ENCODE results near the gene ZP3. TPM values are rescaled to one million over a fixed set of nuclear protein-coding genes. Genes with fewer than 3 reads are reported as not detected.

ZP3 gene
- polyA plus RNA-seq, 3 donors = 4.3 to 12.1 (median 10.4) TPM

GRCh38 chr7:76395965-76396726, 28.6 kb upstream of the ZP3 start:
- Histone ChIP-seq H3K79me2 (ENCODE audit: insufficient read depth, low read length) (no peaks in the 10 kb centered on the region), H3K9ac (ENCODE audit: insufficient read depth, low read length, poor library complexity, severe bottlenecking) (no peak overlapping the region), H4K20me1 (ENCODE audit: insufficient read depth, low read length) (no peaks in the 10 kb centered on the region), H3K9me3 (replicated peaks in 1 of 2; ENCODE audit: control insufficient read depth in 1 of 2, insufficient read depth in 1 of 2, low read length in 2 of 2) (no peaks in the 10 kb centered on the region), H3K27ac (ENCODE audit: low read depth in 1 of 2, low read length in 2 of 2) (no peak overlapping the region), H3K4me2 (replicated peaks; ENCODE audit: extremely low read depth, low read length, poor library complexity, severe bottlenecking) (no peak overlapping the region), H3K36me3 (replicated peaks in 1 of 2; ENCODE audit: control insufficient read depth in 1 of 2, insufficient read depth in 2 of 2, low read length in 2 of 2) (no peaks in the 10 kb centered on the region), H3K27me3 (ENCODE audit: control insufficient read depth in 2 of 2, insufficient read depth in 2 of 2, low read length in 2 of 2) (no peaks in the 10 kb centered on the region), H3K4me3 (replicated peaks in 1 of 3; ENCODE audit: low read depth in 2 of 3, low read length in 3 of 3) (no peak overlapping the region), H2AFZ (ENCODE audit: insufficient read depth, low read depth, low read length, poor library complexity, severe bottlenecking) (no peak overlapping the region), H3K4me1 (ENCODE audit: control insufficient read depth in 1 of 2, insufficient read depth in 2 of 2, low read length in 2 of 2) (peaks cover 48 to 56% of the 10 kb centered on the region in 2 donors)
- intact Hi-C loops (cut with micrococcal nuclease) = loop anchor here in 1 of 2 donors (5.0 kb wide), 1 partner anchor 39 kb away; the partner anchor contains the start of gene YWHAG
- H3K4me1 Mint-ChIP-seq = peaks cover 46% of the 10 kb centered on the region
- no peak for TF ChIP-seq CTCF (IDR thresholded peaks at IDR 0.05)
- no peak overlapping the region for H3K4me3 Mint-ChIP-seq
- H3K9me3 Mint-ChIP-seq = no peaks in the 10 kb centered on the region
- WGBS (ENCODE audit: insufficient coverage) = 93% methylated on average over 4 of the region's 13 CpGs
- H3K27me3 Mint-ChIP-seq (ENCODE audit: low read depth in 3 of 3) = peaks cover 0 to 1% (median 0%) of the 10 kb centered on the region in 3 donors
- peaks cover 0 to 2% of the 10 kb centered on the region in 2 donors for H3K36me3 Mint-ChIP-seq
- DNase-seq = no peak
- H3K27ac Mint-ChIP-seq = peak overlapping the region in 1 of 7 donors; percentile 35

DNA sequence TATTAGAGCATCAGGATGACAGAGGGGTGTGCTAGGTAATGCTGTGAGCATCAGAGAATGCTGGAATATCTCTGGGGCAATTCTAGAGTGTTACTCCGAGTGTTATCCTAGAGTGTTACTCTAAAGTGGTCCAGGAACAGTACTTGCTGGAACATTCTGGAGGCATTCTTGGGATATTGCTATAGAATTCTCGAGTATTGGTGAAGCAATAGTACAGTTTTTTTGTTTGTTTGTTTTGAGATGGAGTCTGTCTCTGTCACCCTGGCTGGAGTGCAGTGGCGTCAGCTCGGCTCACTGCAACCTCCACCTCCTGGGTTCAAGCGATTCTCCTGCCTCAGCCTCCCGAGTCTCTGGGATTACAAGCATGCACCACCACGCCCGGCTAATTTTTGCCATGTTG, 27.9 kb upstream of the ZP3 start:
- Mint-ChIP-seq H3K9me3 (no peaks in the 10 kb centered on the region), H3K4me3 (peak overlapping the region; percentile 75 to 94), H3K27ac (peak overlapping the region in 2 of 7 donors; percentile 6 to 80), H3K36me3 (peaks cover 0 to 2% of the 10 kb centered on the region in 2 donors), H3K4me1 (peaks cover 50% of the 10 kb centered on the region), H3K27me3 (ENCODE audit: low read depth in 3 of 3) (peaks cover 0 to 2% (median 1%) of the 10 kb centered on the region in 3 donors)
- H2AFZ ChIP-seq (ENCODE audit: insufficient read depth, low read depth, low read length, poor library complexity, severe bottlenecking) = peak overlapping the region; percentile 89
- whole genome bisulfite sequencing (ENCODE audit: insufficient coverage) = 90% methylated on average over 1 of the region's 8 CpGs
- DNase-seq = no peak
- no peaks in the 10 kb centered on the region for H3K27me3 ChIP-seq (ENCODE audit: control insufficient read depth in 2 of 2, insufficient read depth in 2 of 2, low read length in 2 of 2)
- no peaks in the 10 kb centered on the region for H3K36me3 ChIP-seq (replicated peaks in 1 of 2; ENCODE audit: control insufficient read depth in 1 of 2, insufficient read depth in 2 of 2, low read length in 2 of 2)
- H3K79me2 ChIP-seq (ENCODE audit: insufficient read depth, low read length) = no peaks in the 10 kb centered on the region
- no peaks in the 10 kb centered on the region for H3K9me3 ChIP-seq (replicated peaks in 1 of 2; ENCODE audit: control insufficient read depth in 1 of 2, insufficient read depth in 1 of 2, low read length in 2 of 2)
- peak overlapping the region; percentile 87 for H3K4me2 ChIP-seq (replicated peaks; ENCODE audit: extremely low read depth, low read length, poor library complexity, severe bottlenecking)
- peaks cover 48 to 56% of the 10 kb centered on the region in 2 donors for H3K4me1 ChIP-seq (ENCODE audit: control insufficient read depth in 1 of 2, insufficient read depth in 2 of 2, low read length in 2 of 2)
- H3K4me3 ChIP-seq (replicated peaks in 1 of 3; ENCODE audit: low read depth in 2 of 3, low read length in 3 of 3) = peak overlapping the region in 1 of 3 experiments; percentile 78
- H3K9ac ChIP-seq (ENCODE audit: insufficient read depth, low read length, poor library complexity, severe bottlenecking) = no peak overlapping the region
- no peaks in the 10 kb centered on the region for H4K20me1 ChIP-seq (ENCODE audit: insufficient read depth, low read length)
- intact Hi-C loops (cut with micrococcal nuclease) = loop anchor here in 1 of 2 donors (5.0 kb wide), 1 partner anchor 40 kb away; the partner anchor contains the start of gene YWHAG
- no peak overlapping the region for H3K27ac ChIP-seq (ENCODE audit: low read depth in 1 of 2, low read length in 2 of 2)
- TF ChIP-seq CTCF (IDR thresholded peaks at IDR 0.05) = no peak
